Liver (tissue), 9 donors: Measurements from ENCODE around the gene NTF3. TPM values are rescaled to one million over a fixed set of nuclear protein-coding genes. Genes with fewer than 3 reads are reported as not detected.

Experiments used
- DNase-seq: peaks from one replicate; pipeline ENCODE4 v3.0.0-alpha.2; 2017; ENCODE audit warnings: low spot score
- H3K27ac ChIP-seq, 2 donors: one replicate each; pipeline ENCODE4 v1.7.0; 2013; ENCODE audit warnings: inconsistent platforms in 2 of 2, low read length in 2 of 2, control low read depth in 1 of 2, low read depth in 1 of 2, mild to moderate bottlenecking in 1 of 2
- H3K27me3 ChIP-seq, 4 donors: one replicate each; pipeline versions ENCODE4 v1.6.1 to v1.7.0; 2013; ENCODE audit warnings: low read length in 3 of 4, inconsistent platforms in 1 of 4, mild to moderate bottlenecking in 1 of 4, moderate library complexity in 1 of 4; ENCODE audit not compliant: control insufficient read depth in 4 of 4, insufficient read depth in 4 of 4
- H3K36me3 ChIP-seq, 4 donors: one replicate each; pipeline versions ENCODE4 v1.6.1 to v1.7.0; 2013; ENCODE audit warnings: low read length in 3 of 4, mild to moderate bottlenecking in 3 of 4, low read depth in 1 of 4, moderate library complexity in 1 of 4; ENCODE audit not compliant: control insufficient read depth in 4 of 4, insufficient read depth in 3 of 4
- H3K4me1 ChIP-seq, 4 donors: one replicate each; pipeline versions ENCODE4 v1.6.1 to v1.7.0; 2013; ENCODE audit warnings: low read length in 3 of 4, mild to moderate bottlenecking in 3 of 4, moderate library complexity in 1 of 4; ENCODE audit not compliant: control insufficient read depth in 4 of 4, insufficient read depth in 4 of 4
- H3K4me3 ChIP-seq, 3 donors: one replicate each; pipeline versions ENCODE4 v1.6.1 to v1.7.0; 2013; ENCODE audit warnings: low read length in 3 of 3, control low read depth in 1 of 3, low read depth in 1 of 3, mild to moderate bottlenecking in 1 of 3
- H3K9ac ChIP-seq, 2 donors: one replicate each; pipeline ENCODE4 v1.7.0; 2013; ENCODE audit warnings: low read length in 2 of 2, mild to moderate bottlenecking in 2 of 2, moderate library complexity in 2 of 2, control low read depth in 1 of 2, low read depth in 1 of 2
- H3K9me3 ChIP-seq, 4 donors: one replicate each; pipeline versions ENCODE4 v1.6.1 to v1.7.0; 2013; ENCODE audit warnings: low read length in 3 of 4; ENCODE audit not compliant: control insufficient read depth in 4 of 4
- CTCF ChIP-seq: fragments of 150-350 bp; IDR thresholded peaks from 2 replicates; pipeline ENCODE4 v1.5.1; 2017; ENCODE audit warnings: improper control_type of control experiment, low read depth, low read length; ENCODE audit not compliant: missing input control
- FOXA1 ChIP-seq: IDR thresholded peaks from 2 replicates; pipeline ENCODE4 v1.6.1; 2016; ENCODE audit warnings: antibody characterized with exemption
- FOXA2 ChIP-seq: IDR thresholded peaks from 2 replicates; pipeline ENCODE4 v1.6.1; 2016; ENCODE audit warnings: antibody characterized with exemption
- GABPA ChIP-seq, 2 donors: IDR thresholded peaks in 1 of 2; conservative IDR thresholded peaks in 1 of 2; 2 replicates each; pipeline ENCODE4 v1.6.1; 2016; ENCODE audit warnings: antibody characterized with exemption in 2 of 2, mild to moderate bottlenecking in 1 of 2, moderate library complexity in 1 of 2
- HNF4A ChIP-seq, 2 donors: conservative IDR thresholded peaks; 2 replicates each; pipeline ENCODE4 v1.6.1; 2016; ENCODE audit warnings: antibody characterized with exemption in 2 of 2, mild to moderate bottlenecking in 2 of 2
- HNF4G ChIP-seq: IDR thresholded peaks from 2 replicates; pipeline ENCODE4 v1.6.1; 2016; ENCODE audit warnings: antibody characterized with exemption
- JUND ChIP-seq, 2 donors: IDR thresholded peaks; 2 replicates each; pipeline ENCODE4 v1.6.1; 2016; ENCODE audit warnings: antibody characterized with exemption in 2 of 2
- MAX ChIP-seq: IDR thresholded peaks from 2 replicates; pipeline ENCODE4 v1.6.1; 2016; ENCODE audit warnings: antibody characterized with exemption
- NR2F2 ChIP-seq: IDR thresholded peaks from 2 replicates; pipeline ENCODE4 v1.6.1; 2016; ENCODE audit warnings: antibody characterized with exemption
- RAD21 ChIP-seq, 2 donors: IDR thresholded peaks; 2 replicates each; pipeline ENCODE4 v1.6.1; 2016; ENCODE audit warnings: antibody characterized with exemption in 2 of 2, mild to moderate bottlenecking in 2 of 2
- REST ChIP-seq: IDR thresholded peaks from 2 replicates; pipeline ENCODE4 v1.6.1; 2016; ENCODE audit warnings: antibody characterized with exemption, mild to moderate bottlenecking
- RXRA ChIP-seq, 2 donors: IDR thresholded peaks; 2 replicates each; pipeline ENCODE4 v1.6.1; 2017 to 2018; ENCODE audit warnings: antibody characterized with exemption in 2 of 2, mild to moderate bottlenecking in 1 of 2
- SP1 ChIP-seq: IDR thresholded peaks from 2 replicates; pipeline ENCODE4 v1.6.1; 2018; ENCODE audit warnings: antibody characterized with exemption, mild to moderate bottlenecking
- TAF1 ChIP-seq: conservative IDR thresholded peaks from 2 replicates; pipeline ENCODE4 v1.6.1; 2016; ENCODE audit warnings: antibody characterized with exemption, mild to moderate bottlenecking
- ZBTB33 ChIP-seq: IDR thresholded peaks from 2 replicates; pipeline ENCODE4 v1.6.1; 2016; ENCODE audit warnings: antibody characterized with exemption
- WGBS: extraction: QIAGEN DNeasy Blood & Tissue Kit; methylation state at CpG from one replicate; pipeline ENCODE4 v1.1.7; 2013; 5-methylcytosine and 5-hydroxymethylcytosine counted together
- polyA plus RNA-seq, 2 donors: library from polyadenylated mRNA; stranded (reverse) in 1 of 2; unstranded in 1 of 2; fragments of 200-250 nt in 1 of 2; fragments of >200 nt in 1 of 2; fragmentation: Nextera tagmentation in 1 of 2; extraction: Ambion mirVana in 1 of 2; gene quantifications; one replicate each; pipeline versions ENCODE4 v1.2.1 to v1.2.3, GENCODE V29; 2013 to 2015
- total RNA-seq, 2 donors: library from RNA; depleted of rRNA; stranded (reverse); fragments of >200 nt; gene quantifications; one replicate each; pipeline ENCODE4 v1.2.3, GENCODE V29; 2014
- donor health status: healthy.
- donor health status: healthy.
- donor health status: healthy.
- donor health status: healthy.
- donor health status: healthy.

The NTF3 gene
- total and polyA plus RNA-seq, 4 donors, result 0.89 to 2.8 (median 1.5) TPM

GRCh38 chr12:5505751-5506150, 73.8 kb downstream of the NTF3 start (continued):
- TF ChIP-seq CTCF, result no peak
- no peak for TF ChIP-seq SP1
- no peak for TF ChIP-seq FOXA1
- TF ChIP-seq TAF1, result no peak
- TF ChIP-seq GABPA (IDR thresholded peaks at IDR 0.05 in 1 of 2, conservative IDR thresholded peaks at IDR 0.05 in 1 of 2), result no peak

- TF ChIP-seq FOXA1, result no peak
- TF ChIP-seq ZBTB33, result no peak
- no peak for TF ChIP-seq HNF4A (conservative IDR thresholded peaks at IDR 0.05)
- TF ChIP-seq SP1, result no peak
- TF ChIP-seq GABPA (IDR thresholded peaks at IDR 0.05 in 1 of 2, conservative IDR thresholded peaks at IDR 0.05 in 1 of 2), result no peak
- no peak for TF ChIP-seq CTCF
- TF ChIP-seq JUND (IDR thresholded peaks at IDR 0.05), result no peak
- TF ChIP-seq MAX, result no peak
- TF ChIP-seq FOXA2, result no peak
- TF ChIP-seq TAF1, result no peak
- TF ChIP-seq HNF4G, result no peak
- no peak for TF ChIP-seq RAD21 (IDR thresholded peaks at IDR 0.05)
- TF ChIP-seq NR2F2, result no peak
- 89% methylated on average over 4 of the region's 4 CpGs for WGBS
- Histone ChIP-seq H3K27me3 (no peaks in the 10 kb centered on the region), H3K27ac (no peak overlapping the region), H3K9ac (no peak overlapping the region), H3K4me3 (no peak overlapping the region), H3K36me3 (no peaks in the 10 kb centered on the region), H3K9me3 (no peaks in the 10 kb centered on the region), H3K4me1 (no peaks in the 10 kb centered on the region)
- DNase-seq, result no peak
These were observed 74.4 kb downstream of the NTF3 start for GRCh38 chr12:5506295-5506694.

- DNase-seq, result peak; percentile 34
- H3K4me1 ChIP-seq, result peaks cover 0 to 4% (median 0%) of the 10 kb centered on the region in 4 donors
- TF ChIP-seq SP1 (peak; percentile 40), RAD21 (IDR thresholded peaks at IDR 0.05) (peak in 1 of 2 donors; percentile 26), REST (no peak), NR2F2 (peak; percentile 85), RXRA (IDR thresholded peaks at IDR 0.05) (peak; percentile 66 to 76)
- 77% methylated on average over 6 of the region's 6 CpGs for WGBS
- H3K9ac ChIP-seq, result no peak overlapping the region
- no peak overlapping the region for H3K4me3 ChIP-seq
- no peaks in the 10 kb centered on the region for H3K27me3 ChIP-seq
- H3K27ac ChIP-seq, result peak overlapping the region; percentile 6 to 37
- no peaks in the 10 kb centered on the region for H3K9me3 ChIP-seq
- no peaks in the 10 kb centered on the region for H3K36me3 ChIP-seq
These were observed 74.9 kb downstream of the NTF3 start for GRCh38 chr12:5506821-5507231.
